SHP77 (cell line): ENCODE results near the gene ADARB1.

Experiments
- DNase-seq, 2 experiments: peaks; one replicate each; lab custom pipeline; 2025; lab: John Stamatoyannopoulos, UW

ADARB1 gene

GRCh38 chr21:45093035-45093532 lies 18.7 kb downstream of the ADARB1 start:
- DNase-seq, result no peak

GRCh38 chr21:45094412-45094811 lies 20.0 kb downstream of the ADARB1 start:
- no peak for DNase-seq

DNA sequence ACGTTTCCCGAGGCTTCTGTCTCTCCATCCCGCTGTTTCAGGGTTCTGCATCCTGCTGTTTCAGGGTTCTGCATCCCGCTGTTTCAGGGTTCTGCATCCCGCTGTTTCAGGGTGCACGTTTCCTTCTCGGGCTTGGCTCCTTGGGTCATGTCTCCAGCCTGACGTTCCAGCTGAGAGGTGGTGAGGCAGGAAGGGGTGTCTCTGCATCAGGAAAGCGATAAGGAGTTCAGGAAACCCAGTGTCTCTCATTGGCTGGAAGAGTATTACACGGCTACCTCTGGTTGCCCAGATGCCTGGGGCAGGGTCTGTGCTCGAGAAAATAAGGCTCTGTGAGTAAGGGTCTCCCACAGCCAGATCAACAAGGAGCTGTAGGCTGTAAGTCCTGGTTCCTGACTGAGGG lies 21.1 kb downstream of the ADARB1 start:
- no peak for DNase-seq

DNA sequence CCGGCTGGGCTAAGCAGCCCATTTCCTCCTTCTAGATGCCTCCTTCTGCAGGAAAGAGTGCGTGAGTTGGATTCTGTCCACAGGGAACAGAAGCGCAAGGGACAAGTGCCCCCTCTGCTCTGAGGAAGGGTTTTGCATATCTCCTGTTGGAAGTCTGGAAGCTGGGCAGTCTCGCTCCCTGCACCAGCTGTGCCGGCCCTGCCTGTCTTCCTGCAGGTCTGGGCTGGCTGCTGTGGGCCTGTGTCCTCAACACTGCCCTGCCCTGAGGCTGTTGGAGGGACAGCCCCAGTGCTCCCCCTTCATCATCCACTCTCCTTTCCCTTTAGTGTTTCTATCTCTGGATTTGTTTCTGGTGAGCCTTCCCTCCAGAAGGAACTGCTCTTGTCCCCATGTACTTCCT lies 21.8 kb downstream of the ADARB1 start:
- no peak for DNase-seq

GRCh38 chr21:45097827-45098387 lies 23.5 kb downstream of the ADARB1 start:
- DNase-seq, result no peak

- DNase-seq, result peak in 1 of 2 experiments; percentile 54
Measured at GRCh38 chr21:45098867-45099266, 24.5 kb downstream of the ADARB1 start.

DNA sequence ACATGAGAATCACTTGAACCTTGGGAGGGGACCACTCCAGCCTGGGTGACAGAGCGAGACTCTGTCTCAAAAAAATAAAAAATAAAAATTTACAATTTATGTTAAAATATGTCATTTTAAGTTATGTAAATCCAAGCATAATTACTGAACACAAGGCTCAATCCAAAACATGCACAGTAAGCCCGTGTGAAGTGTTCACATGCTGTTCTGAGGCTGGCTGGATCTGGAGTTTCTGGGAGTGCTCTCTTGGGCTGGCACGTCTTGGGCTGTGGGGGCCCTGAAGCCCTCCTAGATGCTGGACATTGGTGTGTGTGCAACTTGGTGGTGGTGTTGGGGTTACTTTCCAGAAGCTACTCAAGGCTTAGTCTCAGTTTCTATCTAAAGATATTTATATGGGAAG lies 25.2 kb downstream of the ADARB1 start:
- no peak for DNase-seq

DNA sequence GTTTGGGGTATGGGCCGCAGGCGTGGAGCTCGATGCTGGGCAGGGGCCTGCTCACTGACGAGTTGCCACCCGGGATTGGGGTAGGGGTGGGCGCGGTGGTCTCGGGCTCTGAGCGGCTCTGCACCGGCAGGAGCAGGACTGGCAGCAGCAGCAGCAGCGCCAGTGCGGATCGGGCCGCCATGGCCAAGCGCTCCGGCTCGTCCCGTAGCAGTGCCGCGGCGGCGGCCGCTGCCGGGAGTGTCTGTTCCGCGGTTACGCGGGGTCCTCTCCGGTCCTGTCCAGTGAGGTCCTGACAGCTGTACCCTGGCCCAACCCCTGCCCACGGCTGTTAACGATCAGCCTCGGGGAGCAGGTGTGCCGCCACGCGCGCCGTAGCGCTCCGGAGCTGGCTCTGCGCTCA lies 26.5 kb downstream of the ADARB1 start:
- DNase-seq, result no peak

GRCh38 chr21:45102391-45102932 lies 28.1 kb downstream of the ADARB1 start:
- no peak for DNase-seq

DNA sequence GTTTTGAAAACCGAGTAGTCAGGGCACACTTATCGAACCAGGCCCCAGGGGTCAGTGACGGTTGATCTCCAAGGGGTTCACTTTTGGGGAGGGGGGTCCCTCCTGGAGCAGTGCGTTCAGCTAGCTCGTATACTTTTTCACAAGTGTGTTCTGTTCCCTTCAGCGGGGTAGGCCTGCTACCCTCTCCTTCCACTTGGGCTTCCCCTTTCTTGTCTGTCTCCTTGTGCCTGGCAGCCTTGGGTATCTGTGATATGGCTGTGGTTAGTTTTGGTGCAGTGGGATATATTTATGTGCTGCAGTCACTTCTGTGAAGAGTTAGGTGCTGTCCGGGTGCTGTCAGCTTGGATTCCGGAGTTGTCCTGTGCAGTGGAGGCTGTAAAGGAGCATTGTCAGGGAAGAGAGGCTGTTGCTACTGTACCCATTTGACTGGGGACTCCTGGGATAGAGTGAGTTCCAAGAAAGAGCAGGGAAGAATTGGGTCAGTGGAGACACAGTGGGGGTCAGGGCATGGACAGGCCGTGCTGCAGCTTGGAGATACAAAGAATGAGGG lies 29.7 kb downstream of the ADARB1 start:
- no peak for DNase-seq

- no peak for DNase-seq
Measured at GRCh38 chr21:45104560-45104959, 30.2 kb downstream of the ADARB1 start.

- DNase-seq, result no peak
Measured at GRCh38 chr21:45105906-45106485, 31.6 kb downstream of the ADARB1 start.

DNA sequence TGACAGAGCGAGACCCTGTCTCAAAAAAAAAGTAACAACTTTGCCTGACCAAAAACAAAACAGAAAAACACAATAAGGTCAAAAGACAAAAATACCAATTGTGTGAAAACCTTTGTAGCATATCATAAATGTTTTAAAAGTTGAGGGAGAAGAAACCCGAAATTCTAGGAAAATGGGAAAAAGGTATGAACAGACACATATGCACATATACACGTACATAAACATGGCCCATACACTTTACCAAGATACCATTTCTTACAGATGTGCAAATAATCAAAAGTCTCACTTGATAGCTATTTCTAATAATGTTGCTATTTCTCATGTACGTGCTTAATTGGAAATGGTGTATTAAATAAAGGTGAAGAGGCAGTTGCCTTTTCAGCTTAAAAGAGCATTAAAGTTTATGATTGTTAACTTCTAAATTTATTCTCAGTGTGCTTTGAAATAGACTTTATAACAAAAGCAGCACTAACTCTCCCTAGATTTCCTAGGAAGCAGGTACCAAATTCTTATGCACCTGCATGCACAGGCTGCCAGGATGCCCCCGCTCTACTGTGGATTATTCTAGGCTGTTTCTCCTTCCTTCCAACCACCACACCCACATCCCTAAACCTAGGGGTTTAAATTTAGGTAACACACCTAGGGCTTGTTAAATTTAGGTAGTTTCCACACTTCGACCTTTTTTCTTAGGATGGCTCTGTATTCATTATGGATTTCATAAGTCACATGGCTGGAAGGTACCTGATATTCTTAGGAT lies 33.8 kb downstream of the ADARB1 start:
- DNase-seq, result no peak

- no peak for DNase-seq
Measured at GRCh38 chr21:45108808-45109781, 34.7 kb downstream of the ADARB1 start.

DNA sequence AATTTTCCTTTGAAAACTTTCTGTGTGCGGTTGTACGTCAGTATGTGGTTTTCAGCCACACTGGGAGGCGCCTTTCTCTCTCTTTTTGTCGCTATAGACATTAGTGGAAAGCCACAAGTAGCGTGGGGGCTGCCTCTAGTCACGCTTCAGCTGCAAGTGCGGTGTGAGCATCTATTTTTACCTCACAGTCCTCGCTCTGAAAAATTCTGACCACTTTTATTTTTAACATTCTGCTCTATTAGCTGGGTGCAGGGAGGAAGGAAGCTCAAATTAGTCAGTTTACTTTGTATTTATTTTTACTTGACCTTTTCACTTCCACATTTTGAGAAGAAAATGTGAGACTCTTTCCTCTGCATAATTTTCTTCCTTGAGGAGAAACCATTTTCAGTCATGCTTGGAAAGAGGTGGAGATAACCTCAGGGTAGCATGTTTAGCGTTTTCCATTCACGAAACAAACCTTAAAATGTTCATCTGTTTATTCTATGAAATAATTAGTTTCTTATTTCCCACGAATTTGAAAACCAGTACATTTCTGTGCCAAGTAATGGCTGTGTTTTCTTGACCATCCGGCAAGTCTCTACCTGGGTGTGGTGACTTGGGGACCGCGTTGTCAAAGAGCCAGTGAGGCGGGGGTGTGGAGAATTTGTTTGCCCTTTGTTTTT lies 35.6 kb downstream of the ADARB1 start:
- DNase-seq, result no peak

DNA sequence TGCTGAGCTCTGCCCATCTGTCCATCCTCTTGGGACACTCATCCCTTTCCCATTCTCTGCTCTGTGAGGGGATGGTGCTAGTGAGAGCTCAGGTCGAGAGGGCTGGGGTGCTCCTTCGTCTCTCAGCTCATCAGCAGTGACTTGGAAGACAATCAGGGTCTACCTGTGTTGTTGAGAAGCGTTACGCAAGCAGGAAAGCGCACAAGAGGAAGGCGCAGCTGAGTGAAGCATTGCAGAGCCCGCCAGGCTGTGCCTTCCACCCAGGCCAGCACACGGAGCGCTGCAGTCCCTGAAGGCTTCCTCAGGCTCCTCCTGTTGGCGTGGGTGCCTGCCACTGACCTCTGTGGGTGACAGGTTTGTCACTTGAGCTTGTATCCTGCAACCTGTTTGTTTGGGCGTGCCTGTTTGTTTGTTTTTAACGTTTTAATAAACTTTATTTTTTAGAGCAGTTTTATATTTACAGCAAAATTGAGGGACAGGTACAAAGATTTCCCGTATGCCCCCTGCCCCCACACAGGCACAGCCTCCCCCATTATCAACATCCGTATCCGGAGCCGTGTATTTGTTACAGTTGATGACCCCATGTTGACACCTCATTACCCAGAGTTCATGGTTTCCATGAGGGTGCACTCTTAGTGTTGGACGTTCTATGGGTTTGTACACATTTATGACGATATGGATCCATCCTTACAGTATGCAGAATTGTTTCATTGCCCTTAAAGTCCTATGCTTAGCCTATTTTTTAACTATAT lies 36.7 kb downstream of the ADARB1 start:
- no peak for DNase-seq

GRCh38 chr21:45111703-45112102 lies 37.3 kb downstream of the ADARB1 start:
- no peak for DNase-seq

GRCh38 chr21:45112371-45112770 lies 38.0 kb downstream of the ADARB1 start:
- DNase-seq, result no peak

- no peak for DNase-seq
Measured at GRCh38 chr21:45113543-45113942, 39.2 kb downstream of the ADARB1 start.

GRCh38 chr21:45114072-45114471 lies 39.7 kb downstream of the ADARB1 start:
- no peak for DNase-seq
